ENCODE results near the gene MYH4. TPM values are rescaled to one million over a fixed set of nuclear protein-coding genes. Genes with fewer than 3 reads are reported as not detected.

Gene MYH4
- not detected for total RNA-seq
- polyA plus RNA-seq = not detected

- FAIRE-seq (no peak), ATAC-seq (no peak), DNase-seq (no peak)
- intact Hi-C loops (cut with DNase I) = no loop called here
- 30 to 44% methylated on average over 1 of the region's 1 CpG for WGBS, 2 donors
- no peak within 1 kb of the TSS for H3K4me3 ChIP-seq
- H3K4me1 ChIP-seq = no peaks in the 10 kb centered on the region
- no peaks in the 10 kb centered on the region for H3K27me3 ChIP-seq
- no peak for TF ChIP-seq CTCF (IDR thresholded peaks at IDR 0.05)
- H3K27ac ChIP-seq = no peak within 1 kb of the TSS
- no peaks in the 10 kb centered on the region for H3K36me3 ChIP-seq
- no peaks in the 10 kb centered on the region for H3K9me3 ChIP-seq
These were observed at the start of gene MYH4 for GRCh38 chr17:10469459-10469858. Gene MYH4, minus strand, starts transcription at chr17:10469559. Its CDS starts 2,814 bp downstream, at chr17:10466745.

- FAIRE-seq (no peak), DNase-seq (no peak), ATAC-seq (no peak)
- H3K9me3 ChIP-seq = no peaks in the 10 kb centered on the region
- no peak within 1 kb of the TSS for H3K4me3 ChIP-seq
- TF ChIP-seq CTCF (IDR thresholded peaks at IDR 0.05) = no peak
- no peaks in the 10 kb centered on the region for H3K27me3 ChIP-seq
- H3K27ac ChIP-seq = no peak within 1 kb of the TSS
- intact Hi-C loops (cut with DNase I) = no loop called here
- no peaks in the 10 kb centered on the region for H3K4me1 ChIP-seq
- WGBS, 2 donors = 55 to 65% methylated on average over 11 of the region's 11 CpGs
- no peaks in the 10 kb centered on the region for H3K36me3 ChIP-seq
These were observed 49.1 kb upstream of the MYH4 start, which contains the start of gene MYH1 for GRCh38 chr17:10518271-10519037. Gene MYH1, minus strand, starts transcription at chr17:10518542. Its CDS starts 1,900 bp downstream, at chr17:10516642.

GRCh38 chr17:10516638-10517037, 47.3 kb upstream of the MYH4 start:
- no peaks in the 10 kb centered on the region for H3K27me3 ChIP-seq
- H3K9me3 ChIP-seq = no peaks in the 10 kb centered on the region
- H3K27ac ChIP-seq = no peak overlapping the region
- intact Hi-C loops (cut with DNase I) = no loop called here
- no peak for ATAC-seq
- no peaks in the 10 kb centered on the region for H3K36me3 ChIP-seq
- DNase-seq = no peak
- no peak for FAIRE-seq
- no peak for TF ChIP-seq CTCF (IDR thresholded peaks at IDR 0.05)
- H3K4me1 ChIP-seq = no peaks in the 10 kb centered on the region
- H3K4me3 ChIP-seq = no peak overlapping the region

GRCh38 chr17:10516065-10516464, 46.7 kb upstream of the MYH4 start:
- H3K4me3 ChIP-seq = no peak overlapping the region
- H3K27ac ChIP-seq = no peak overlapping the region
- H3K9me3 ChIP-seq = no peaks in the 10 kb centered on the region
- H3K36me3 ChIP-seq = no peaks in the 10 kb centered on the region
- FAIRE-seq (no peak), ATAC-seq (no peak), DNase-seq (no peak)
- WGBS, 2 donors = 62 to 74% methylated on average over 7 of the region's 7 CpGs
- no peak for TF ChIP-seq CTCF (IDR thresholded peaks at IDR 0.05)
- no peaks in the 10 kb centered on the region for H3K4me1 ChIP-seq
- intact Hi-C loops (cut with DNase I) = no loop called here
- no peaks in the 10 kb centered on the region for H3K27me3 ChIP-seq
